Measurements from ENCODE around the gene NFIC. TPM values are rescaled to one million over a fixed set of nuclear protein-coding genes. Genes with fewer than 3 reads are reported as not detected.
"Not testable (repeated sequence)": the region's sequence is repeated elsewhere in the genome, so short reads cannot be mapped to it uniquely, and the experiment has no call there.

NFIC gene
- total RNA-seq, 4 donors from 2014 or later = 76.2 to 183 (median 132) TPM

- no peaks in the 10 kb centered on the region for H3K9me3 ChIP-seq
- intact Hi-C loops (cut with DNase I) = no loop called here
- 77 to 82% methylated on average over 4 of the region's 4 CpGs for WGBS, 2 donors
- no peaks in the 10 kb centered on the region for H3K27me3 ChIP-seq
- H3K36me3 ChIP-seq = no peaks in the 10 kb centered on the region
- H3K4me3 ChIP-seq (replicated peaks in 1 of 3) = no peak overlapping the region
- peaks cover 31 to 32% of the 10 kb centered on the region in 2 donors for H3K4me1 ChIP-seq
- no peak overlapping the region for H3K27ac ChIP-seq
- DNase-seq = no peak
- no peak for TF ChIP-seq POLR2A (IDR thresholded peaks at IDR 0.05)
- no peak for TF ChIP-seq CTCF (IDR thresholded peaks at IDR 0.05)
Observed at GRCh38 chr19:3412066-3412465, 45.7 kb downstream of the NFIC start.

- no peaks in the 10 kb centered on the region for H3K36me3 ChIP-seq
- no peak overlapping the region for H3K4me3 ChIP-seq (replicated peaks in 1 of 3)
- DNase-seq = no peak
- intact Hi-C loops (cut with DNase I) = no loop called here
- TF ChIP-seq POLR2A (IDR thresholded peaks at IDR 0.05) = no peak
- no peak for TF ChIP-seq CTCF (IDR thresholded peaks at IDR 0.05)
- peaks cover 15% of the 10 kb centered on the region in 2 donors for H3K4me1 ChIP-seq
- 74 to 76% methylated on average over 13 of the region's 13 CpGs for WGBS, 2 donors
- H3K27ac ChIP-seq = no peak overlapping the region
- H3K9me3 ChIP-seq = no peaks in the 10 kb centered on the region
- no peaks in the 10 kb centered on the region for H3K27me3 ChIP-seq
Observed at GRCh38 chr19:3413796-3414327, 47.5 kb downstream of the NFIC start.

GRCh38 chr19:3415695-3416094, 49.3 kb downstream of the NFIC start:
- intact Hi-C loops (cut with DNase I) = no loop called here
- no peaks in the 10 kb centered on the region for H3K4me1 ChIP-seq
- no peaks in the 10 kb centered on the region for H3K9me3 ChIP-seq

GRCh38 chr19:3420244-3420755, 53.9 kb downstream of the NFIC start:
- no peak for DNase-seq
- no peak overlapping the region for H3K27ac ChIP-seq
- H3K9me3 ChIP-seq = no peaks in the 10 kb centered on the region
- H3K27me3 ChIP-seq = no peaks in the 10 kb centered on the region
- 94 to 96% methylated on average over 11 of the region's 11 CpGs for WGBS, 2 donors
- peaks cover 0 to 1% of the 10 kb centered on the region in 2 donors for H3K36me3 ChIP-seq
- TF ChIP-seq CTCF (IDR thresholded peaks at IDR 0.05) (no peak), POLR2A (IDR thresholded peaks at IDR 0.05) (no peak)
- intact Hi-C loops (cut with DNase I) = no loop called here
- no peak overlapping the region for H3K4me3 ChIP-seq (replicated peaks in 1 of 3)
- H3K4me1 ChIP-seq = peaks cover 4 to 25% of the 10 kb centered on the region in 2 donors

More at GRCh38 chr19:3415695-3416094, 49.3 kb downstream of the NFIC start:
- DNase-seq = no peak
- H3K27me3 ChIP-seq = no peaks in the 10 kb centered on the region
- 71 to 92% methylated on average over 4 to 5 of the region's 5 CpGs for WGBS, 2 donors
- no peaks in the 10 kb centered on the region for H3K36me3 ChIP-seq
- no peak overlapping the region for H3K27ac ChIP-seq
- H3K4me3 ChIP-seq (replicated peaks in 1 of 3) = no peak overlapping the region
- TF ChIP-seq CTCF (IDR thresholded peaks at IDR 0.05) = no peak
- TF ChIP-seq POLR2A (IDR thresholded peaks at IDR 0.05) = no peak

- 85 to 97% methylated on average over 11 to 18 of the region's 33 CpGs for WGBS, 2 donors
- TF ChIP-seq CTCF (IDR thresholded peaks at IDR 0.05) = no peak
- TF ChIP-seq POLR2A (IDR thresholded peaks at IDR 0.05) = no peak
- Histone ChIP-seq H3K9me3 (no peaks in the 10 kb centered on the region), H3K4me1 (peaks cover 4 to 25% of the 10 kb centered on the region in 2 donors), H3K36me3 (peaks cover 0 to 5% of the 10 kb centered on the region in 2 donors), H3K27me3 (no peaks in the 10 kb centered on the region), H3K4me3 (replicated peaks in 1 of 3) (no peak overlapping the region), H3K27ac (peak overlapping the region in 1 of 3 donors; percentile 52)
- intact Hi-C loops (cut with DNase I) = no loop called here
- no peak for DNase-seq
Observed at GRCh38 chr19:3420909-3421619, 54.7 kb downstream of the NFIC start.

- peak; percentile 70 to 73 for DNase-seq
- H3K27me3 ChIP-seq; H3K36me3 ChIP-seq; intact Hi-C loops (cut with DNase I); H3K9me3 ChIP-seq; H3K4me3 ChIP-seq (replicated peaks in 1 of 3): not testable (repeated sequence)
- H3K4me1 ChIP-seq = peaks cover 4 to 25% of the 10 kb centered on the region in 2 donors
- H3K27ac ChIP-seq = peak overlapping the region in 1 of 3 donors; percentile 52
- 63 to 90% methylated on average over 7 to 11 of the region's 12 CpGs for WGBS, 2 donors
Observed at GRCh38 chr19:3421656-3422055, 55.3 kb downstream of the NFIC start.
